Astrocyte (in vitro differentiated cells and primary cell): ENCODE results near the gene CSTF1.

Experiments used
- CTCF ChIP-seq: IDR thresholded peaks from 2 replicates; pipeline ENCODE4 v1.5.1; 2011; ENCODE audit warnings: low read depth, mild to moderate bottlenecking, inconsistent platforms, low read length, moderate library complexity; ENCODE audit not compliant: insufficient read depth
- EZH2 ChIP-seq: IDR thresholded peaks from 2 replicates; pipeline ENCODE4 v1.6.1; 2012; ENCODE audit warnings: mild to moderate bottlenecking, low read length, inconsistent platforms; ENCODE audit not compliant: insufficient read depth

GRCh38 chr20:56438284-56438683 lies 45.8 kb downstream of the CSTF1 start:
- no peak for TF ChIP-seq CTCF
- TF ChIP-seq EZH2 = no peak
